HG03469 (cell line): Measurements from ENCODE around the gene RAPGEF5.

Experiments
- ATAC-seq: cut with Tn5 transposase; IDR thresholded peaks from one replicate; pipeline ENCODE4 v1.9.1; 2021; ENCODE audit warnings: mild to moderate bottlenecking, moderate library complexity, moderate number of reproducible peaks; ENCODE audit not compliant: unreplicated experiment

The RAPGEF5 gene

GRCh38 chr7:22230238-22230637 lies 126.7 kb downstream of the RAPGEF5 start:
- ATAC-seq, result no peak

DNA sequence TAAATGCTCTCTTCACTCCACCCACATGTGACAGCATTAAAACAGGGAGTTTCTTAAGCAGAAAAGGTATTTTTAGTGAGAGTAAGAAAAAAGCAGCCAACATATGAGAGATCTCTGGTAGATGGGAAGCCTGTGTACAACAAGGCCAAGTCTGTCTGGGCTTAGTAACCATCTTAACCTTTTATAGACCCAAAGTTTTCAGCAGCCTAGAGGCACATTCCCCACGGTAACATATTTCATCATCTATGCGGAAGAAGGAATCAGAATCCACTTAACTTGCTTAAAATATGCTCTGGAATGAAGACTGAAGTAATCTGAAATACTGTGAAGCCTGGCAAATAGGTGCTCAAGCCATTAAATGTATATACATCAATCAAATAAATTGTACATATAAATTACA lies 127.8 kb downstream of the RAPGEF5 start:
- no peak for ATAC-seq

DNA sequence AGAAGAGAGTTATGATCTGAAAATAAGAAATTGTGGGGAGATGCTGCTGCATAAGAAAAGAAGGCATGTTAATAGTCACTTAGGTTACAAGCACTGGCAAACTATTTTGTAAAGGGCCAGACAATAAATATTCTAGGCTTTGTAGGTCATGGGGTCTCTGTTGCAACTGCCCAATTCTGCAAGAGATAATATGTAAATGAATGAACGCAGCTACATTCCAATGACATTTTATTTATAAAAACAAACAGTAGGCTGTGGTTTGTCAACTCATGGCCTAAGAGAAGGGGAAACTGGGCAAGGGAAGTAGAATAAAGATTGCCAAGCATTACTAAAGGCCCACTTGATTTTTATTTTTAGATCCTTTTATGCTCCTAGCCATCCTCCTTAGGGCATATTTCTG lies 133.1 kb downstream of the RAPGEF5 start:
- ATAC-seq, result no peak

DNA sequence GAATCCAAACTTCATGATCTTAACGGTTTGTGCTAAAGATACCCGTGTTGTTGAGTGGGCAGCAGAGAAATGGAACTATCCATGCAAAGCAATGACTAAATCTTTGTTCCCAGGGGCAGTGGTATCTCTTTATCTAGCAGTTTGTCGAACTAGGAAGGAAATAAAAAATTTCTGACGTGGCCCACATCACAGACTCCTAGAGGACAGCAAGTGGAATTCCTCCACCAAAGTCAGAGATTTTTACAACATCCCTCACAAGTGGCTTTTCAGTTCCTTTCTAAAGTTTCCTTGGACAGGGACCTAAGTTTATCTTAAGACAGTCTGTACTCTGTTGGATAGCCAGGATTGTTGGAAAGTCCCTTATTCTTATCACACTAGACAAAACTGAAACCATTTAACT lies 136.0 kb downstream of the RAPGEF5 start:
- no peak for ATAC-seq

GRCh38 chr7:22219739-22220493 lies 137.0 kb downstream of the RAPGEF5 start:
- no peak for ATAC-seq

GRCh38 chr7:22219036-22219435 lies 137.9 kb downstream of the RAPGEF5 start:
- ATAC-seq, result no peak

DNA sequence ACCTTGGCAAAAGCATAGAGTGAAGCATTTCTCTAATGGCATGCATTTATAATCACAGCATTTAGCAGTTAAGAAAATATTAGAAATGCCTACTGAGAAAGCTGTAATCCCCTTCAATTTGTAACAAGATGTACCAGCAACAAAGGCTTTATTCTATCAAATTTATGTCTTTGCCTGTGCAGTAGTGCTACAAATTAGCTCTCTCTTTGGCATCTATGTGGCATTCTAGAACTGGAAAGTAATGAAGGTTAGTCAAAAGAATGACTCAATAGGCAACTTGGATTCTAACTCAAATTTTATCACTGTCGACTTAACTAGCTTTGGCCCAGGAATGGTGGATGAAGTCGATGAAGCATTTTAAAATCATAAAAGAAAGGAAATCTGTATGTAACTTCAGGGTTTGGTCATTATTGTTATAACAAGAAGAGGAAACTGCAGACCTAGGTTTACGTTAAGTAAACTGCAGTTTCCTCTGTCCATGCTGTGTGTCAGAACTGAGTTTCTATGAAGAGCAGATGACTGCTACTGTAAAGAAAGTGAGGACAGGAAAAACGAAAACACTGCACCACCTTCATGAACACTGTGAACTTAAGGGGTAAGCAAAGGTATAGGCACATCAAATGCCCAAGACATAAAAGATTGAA lies 140.0 kb downstream of the RAPGEF5 start:
- ATAC-seq, result no peak

GRCh38 chr7:22216309-22216708 lies 140.6 kb downstream of the RAPGEF5 start:
- ATAC-seq, result no peak

DNA sequence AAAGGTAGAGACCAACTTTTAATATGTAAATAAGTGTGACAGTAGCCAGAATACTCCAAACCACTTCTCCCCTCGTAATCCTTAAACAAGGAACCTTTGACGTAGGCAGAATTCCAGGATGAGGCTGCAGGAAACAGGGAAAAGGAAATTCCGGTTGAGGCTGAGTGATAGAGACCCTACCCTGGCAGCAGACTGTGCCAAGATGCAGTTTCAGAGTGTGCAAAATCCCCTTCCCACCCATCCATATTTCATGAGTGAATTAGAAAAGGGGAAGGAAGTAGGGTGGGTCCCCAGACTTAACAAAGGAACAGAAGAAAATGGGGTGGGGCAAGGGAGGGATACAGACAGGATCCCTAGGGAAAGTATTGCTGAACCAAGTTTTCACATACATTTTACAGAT lies 143.0 kb downstream of the RAPGEF5 start:
- ATAC-seq, result no peak

DNA sequence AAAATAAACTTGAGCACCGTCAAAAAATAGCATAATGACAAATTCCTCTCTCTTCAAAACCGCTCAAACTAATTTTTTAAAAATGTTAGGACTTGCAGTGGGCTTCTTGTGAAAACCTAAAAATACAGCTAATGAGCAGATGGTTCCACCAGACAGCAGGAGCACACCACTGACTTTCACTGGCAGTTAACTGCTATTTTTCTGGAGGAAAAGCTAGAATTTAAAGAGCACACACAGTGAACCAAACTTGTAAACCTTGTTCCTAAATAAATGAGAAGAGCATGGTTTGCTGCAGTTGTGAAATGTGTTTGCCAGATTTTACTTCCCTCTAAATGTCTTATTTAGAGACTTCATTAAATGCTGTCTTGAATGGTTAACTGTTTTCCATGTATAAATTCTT lies 143.9 kb downstream of the RAPGEF5 start:
- ATAC-seq, result no peak

DNA sequence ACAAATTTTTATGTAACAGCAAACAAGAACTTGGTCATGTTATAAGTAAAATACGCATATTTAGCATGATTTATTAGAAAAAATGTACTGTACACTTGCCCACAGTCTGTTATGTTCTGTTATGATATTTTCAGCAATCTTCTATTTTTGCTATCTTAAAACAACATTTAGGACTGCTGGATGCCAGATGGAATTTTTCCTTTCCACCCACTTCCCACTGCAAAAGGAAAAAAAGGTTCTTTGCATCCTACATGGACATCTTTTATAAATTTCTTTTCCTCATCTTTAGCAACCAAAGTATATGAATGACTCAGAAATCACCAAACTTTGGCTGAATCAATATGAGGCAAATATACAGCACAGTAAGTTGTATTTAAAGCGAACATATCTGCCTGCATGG lies 146.0 kb downstream of the RAPGEF5 start:
- no peak for ATAC-seq

DNA sequence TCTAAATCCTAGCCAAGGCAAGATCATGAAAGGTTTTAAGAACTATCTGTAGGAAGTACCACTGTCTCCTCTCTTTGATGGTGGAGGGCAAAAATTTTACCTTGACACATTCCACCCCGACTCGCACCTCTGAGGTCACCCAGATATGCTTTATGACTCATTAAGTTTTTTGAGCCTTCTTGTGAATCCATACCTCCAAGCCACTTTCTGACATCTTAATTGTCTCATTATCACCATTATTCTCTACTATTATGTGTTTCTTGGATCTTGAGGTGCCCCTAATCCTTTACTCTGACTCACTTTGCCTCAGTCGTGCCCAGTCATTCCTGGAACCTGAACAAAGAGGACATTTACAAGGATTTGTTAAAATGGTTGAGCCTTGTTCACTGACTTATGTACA lies 146.6 kb downstream of the RAPGEF5 start:
- no peak for ATAC-seq

DNA sequence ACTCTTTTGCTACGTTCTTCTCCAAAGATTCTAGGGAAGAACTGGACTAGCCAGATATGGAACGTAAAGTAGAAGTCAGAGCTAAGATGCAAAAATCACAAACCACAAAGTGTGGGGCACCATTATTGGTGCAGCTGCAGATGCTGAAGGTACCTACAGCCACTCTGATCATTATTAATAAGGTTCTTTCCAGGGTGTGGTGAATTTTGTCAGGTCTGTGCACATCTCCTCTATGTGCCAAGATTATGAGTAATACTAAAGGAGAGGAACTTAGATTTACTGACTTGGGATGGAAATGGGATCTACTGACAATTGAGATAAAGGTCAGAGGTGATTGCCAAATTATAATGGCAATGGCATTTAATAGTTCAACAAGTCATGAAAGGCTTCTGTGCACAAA lies 148.2 kb downstream of the RAPGEF5 start:
- ATAC-seq, result no peak

DNA sequence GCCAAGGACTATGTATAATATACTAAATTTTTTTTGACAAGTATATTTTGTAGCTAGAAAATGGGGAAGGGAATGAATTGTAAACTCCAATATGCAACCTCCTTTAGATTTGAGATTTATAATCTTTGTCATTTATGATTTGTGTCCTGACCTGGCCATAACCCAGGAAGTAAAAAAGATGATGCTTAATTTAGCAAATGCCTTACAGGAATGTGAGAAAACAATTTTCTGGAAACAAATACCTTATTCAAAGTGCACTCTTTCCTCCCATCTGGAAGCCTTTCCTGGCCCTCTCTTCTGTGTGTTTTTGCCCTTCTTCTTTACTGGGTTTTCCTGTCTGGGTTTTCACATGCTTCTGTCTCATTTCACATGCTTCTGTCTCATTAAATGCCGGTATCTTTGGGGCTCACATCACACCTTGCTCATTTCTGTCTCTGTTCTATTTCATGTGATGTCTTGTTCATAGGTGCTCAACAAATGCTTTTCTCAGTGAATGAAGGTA lies 149.2 kb downstream of the RAPGEF5 start:
- ATAC-seq, result no peak

- no peak for ATAC-seq
Measured at GRCh38 chr7:22205631-22206030, 151.3 kb downstream of the RAPGEF5 start.

GRCh38 chr7:22204312-22204711 lies 152.6 kb downstream of the RAPGEF5 start:
- no peak for ATAC-seq

DNA sequence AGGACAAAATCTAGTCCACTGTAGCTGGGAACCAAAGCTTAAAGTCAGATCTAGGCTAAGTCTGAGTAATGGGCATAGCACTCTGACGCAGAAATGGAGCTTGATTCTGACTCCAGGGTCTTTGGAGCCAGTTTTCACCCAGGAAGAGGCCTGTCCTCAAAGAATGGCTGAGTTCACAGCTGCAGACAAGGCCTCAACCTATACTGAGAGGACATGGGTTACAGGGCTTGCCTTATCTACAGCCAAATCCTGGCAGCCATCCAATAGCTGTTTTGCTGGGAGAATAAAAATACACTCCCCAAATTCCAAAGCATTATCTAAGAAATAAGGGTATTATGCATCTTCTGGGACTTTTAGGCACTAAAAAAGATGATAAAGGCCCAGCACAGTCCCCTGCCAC lies 154.8 kb downstream of the RAPGEF5 start:
- no peak for ATAC-seq

DNA sequence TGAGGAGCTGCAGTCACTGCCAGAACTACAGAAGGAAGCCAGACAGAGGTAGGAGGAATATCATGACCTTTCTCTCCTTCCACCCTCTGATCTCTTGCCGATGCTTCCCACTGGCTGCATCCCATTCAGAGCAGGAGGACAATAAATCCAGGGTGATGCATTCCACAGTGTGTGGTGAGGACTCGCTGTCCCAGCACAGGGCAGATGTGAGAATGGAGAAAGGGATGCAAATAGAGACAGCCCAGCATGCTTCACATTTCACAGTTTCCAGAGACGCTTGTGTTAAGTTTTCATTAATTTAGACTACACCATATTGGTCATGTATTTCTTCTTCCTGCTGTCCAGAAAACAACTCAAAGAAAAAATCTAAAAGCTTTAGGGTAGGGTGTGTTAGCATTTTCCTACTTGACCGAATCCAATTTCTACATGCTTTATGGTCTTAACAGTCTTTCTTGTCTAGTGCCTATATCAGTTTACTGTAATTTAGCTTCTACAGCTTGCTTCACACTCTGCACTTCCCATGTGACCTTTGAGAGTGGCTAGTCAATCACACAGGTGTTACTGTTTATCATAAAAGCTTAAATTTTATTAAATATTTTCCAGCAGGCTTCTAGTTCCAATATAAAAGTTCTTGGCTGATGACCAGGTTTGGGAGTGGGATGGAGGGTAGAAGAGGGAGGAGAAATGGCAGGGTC lies 155.6 kb downstream of the RAPGEF5 start:
- no peak for ATAC-seq

- no peak for ATAC-seq
Measured at GRCh38 chr7:22200777-22201176, 156.2 kb downstream of the RAPGEF5 start.

DNA sequence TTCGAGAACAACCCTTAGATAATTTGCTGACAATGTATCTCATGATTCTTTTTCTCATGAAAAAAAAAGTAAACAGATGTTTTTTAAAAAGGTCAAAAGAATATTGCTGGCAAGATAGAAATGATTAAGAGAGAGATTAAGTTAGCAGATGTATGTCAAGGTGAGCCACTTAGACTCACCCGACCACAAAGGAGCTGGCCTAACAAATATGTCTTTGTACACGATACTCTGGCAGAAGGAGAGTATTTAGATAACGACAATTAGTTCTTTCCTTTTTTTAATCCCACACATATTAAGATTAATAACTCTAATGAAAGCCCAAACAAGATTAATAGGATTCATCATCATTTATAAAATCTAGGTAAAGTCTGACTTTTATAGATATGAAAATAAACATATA lies 156.7 kb downstream of the RAPGEF5 start:
- no peak for ATAC-seq

DNA sequence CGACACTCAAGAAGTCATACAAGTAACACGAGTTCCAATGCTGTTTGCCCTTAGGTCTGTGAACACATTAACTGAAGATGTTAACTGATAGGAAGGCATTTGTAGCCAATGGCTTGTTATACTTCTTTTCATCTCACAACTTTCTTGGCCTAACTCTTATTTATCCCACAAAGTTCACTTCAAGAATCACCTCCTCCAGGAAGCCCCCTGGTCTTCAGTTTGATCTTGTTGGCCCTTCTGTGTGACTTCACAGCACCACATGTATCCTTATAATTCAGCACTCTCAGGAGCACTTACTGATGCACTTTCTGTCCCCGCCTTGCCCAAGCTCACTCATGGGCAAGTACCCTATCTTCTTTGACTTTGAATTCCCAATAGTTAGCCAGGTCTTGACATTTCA lies 159.6 kb downstream of the RAPGEF5 start:
- no peak for ATAC-seq

DNA sequence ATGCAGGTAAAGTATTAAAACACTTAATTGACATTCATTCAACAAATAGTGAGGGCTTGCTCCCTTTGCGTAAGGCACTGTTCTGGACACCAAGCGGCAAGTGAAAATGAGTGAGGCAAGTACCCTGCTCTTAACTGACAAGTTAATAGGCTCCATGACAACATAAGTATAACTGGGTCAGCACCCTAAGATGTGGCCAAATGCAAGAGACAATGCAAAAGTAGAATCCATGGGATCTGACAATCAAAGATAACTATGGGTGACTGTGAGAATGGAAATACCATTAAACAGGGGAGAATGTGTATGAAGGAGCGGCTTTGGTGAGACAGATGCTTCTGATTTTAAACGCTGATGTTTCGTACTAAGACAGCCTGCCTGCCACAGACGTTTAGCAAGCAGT lies 160.5 kb downstream of the RAPGEF5 start:
- no peak for ATAC-seq
